CD14-positive monocyte (primary cell): ENCODE measurements around the gene MSL2. TPM values are rescaled to one million over a fixed set of nuclear protein-coding genes. Genes with fewer than 3 reads are reported as not detected.

Experiments
- DNase-seq, 3 donors: peaks; one replicate each; pipeline ENCODE4 v3.0.0-alpha.2; 2011 to 2022
- H2AFZ ChIP-seq: 2 replicates; pipeline ENCODE4 v1.6.0; 2012; ENCODE audit warnings: mild to moderate bottlenecking, low read depth, low read length, inconsistent platforms; ENCODE audit not compliant: insufficient read depth, poor library complexity, severe bottlenecking
- H3K27ac ChIP-seq, 2 donors: 1 replicate in 1 of 2; 2 replicates in 1 of 2; pipeline ENCODE4 v1.5.1; 2012 to 2013; ENCODE audit warnings: low read length in 2 of 2, control low read depth in 1 of 2, inconsistent platforms in 1 of 2, low read depth in 1 of 2, mild to moderate bottlenecking in 1 of 2
- H3K27me3 ChIP-seq, 2 donors: one replicate each; pipeline versions ENCODE4 v1.6.0 to v1.6.1; 2011 to 2013; ENCODE audit warnings: low read length in 2 of 2; ENCODE audit not compliant: control insufficient read depth in 2 of 2, insufficient read depth in 2 of 2
- H3K36me3 ChIP-seq, 2 donors: replicated peaks in 1 of 2; 1 replicate in 1 of 2; 2 replicates in 1 of 2; pipeline versions ENCODE4 v1.5.1 to v1.6.1; 2012 to 2013; ENCODE audit warnings: low read length in 2 of 2, control low read depth in 1 of 2, inconsistent platforms in 1 of 2, mild to moderate bottlenecking in 1 of 2; ENCODE audit not compliant: insufficient read depth in 2 of 2, control insufficient read depth in 1 of 2
- H3K4me1 ChIP-seq, 2 donors: 1 replicate in 1 of 2; 2 replicates in 1 of 2; pipeline versions ENCODE4 v1.5.1 to v1.6.1; 2012 to 2013; ENCODE audit warnings: low read length in 2 of 2, control low read depth in 1 of 2, inconsistent platforms in 1 of 2, mild to moderate bottlenecking in 1 of 2, moderate library complexity in 1 of 2; ENCODE audit not compliant: insufficient read depth in 2 of 2, control insufficient read depth in 1 of 2
- H3K4me2 ChIP-seq: replicated peaks from 2 replicates; pipeline ENCODE3; 2012; ENCODE audit warnings: low read length, moderate library complexity, mild to moderate bottlenecking; ENCODE audit not compliant: poor library complexity, severe bottlenecking; ENCODE audit errors: extremely low read depth
- H3K4me3 ChIP-seq, 3 experiments: fragments of 200-600 bp in 1 of 3; sonication (generic) in 1 of 3; replicated peaks in 1 of 3; 1 replicate in 2 of 3; 2 replicates in 1 of 3; pipeline ENCODE4 v1.5.1; 2011 to 2013; ENCODE audit warnings: low read length in 3 of 3, mild to moderate bottlenecking in 3 of 3, control low read depth in 2 of 3, low read depth in 2 of 3, inconsistent platforms in 1 of 3, moderate library complexity in 1 of 3
- H3K79me2 ChIP-seq: 2 replicates; pipeline ENCODE4 v1.6.0; 2012; ENCODE audit warnings: mild to moderate bottlenecking, control low read depth, inconsistent platforms, low read length, moderate library complexity; ENCODE audit not compliant: insufficient read depth
- H3K9ac ChIP-seq: 2 replicates; pipeline ENCODE4 v1.6.0; 2017; ENCODE audit warnings: low read length, mild to moderate bottlenecking; ENCODE audit not compliant: insufficient read depth, poor library complexity, severe bottlenecking
- H3K9me3 ChIP-seq, 2 donors: replicated peaks in 1 of 2; 1 replicate in 1 of 2; 2 replicates in 1 of 2; pipeline versions ENCODE4 v1.5.1 to v1.6.1; 2012 to 2013; ENCODE audit warnings: low read length in 2 of 2, control low read depth in 1 of 2; ENCODE audit not compliant: control insufficient read depth in 1 of 2, insufficient read depth in 1 of 2
- H4K20me1 ChIP-seq: 2 replicates; pipeline ENCODE4 v1.6.0; 2012; ENCODE audit warnings: mild to moderate bottlenecking, low read length, control low read depth, moderate library complexity; ENCODE audit not compliant: insufficient read depth
- H3K27ac Mint-ChIP-seq, 7 donors: one replicate each; pipeline ENCODE4 v1.8.0; 2020; ENCODE audit warnings: mild to moderate bottlenecking in 7 of 7, mixed read lengths in 7 of 7, moderate library complexity in 6 of 7, inconsistent platforms in 2 of 7
- H3K27me3 Mint-ChIP-seq, 3 donors: one replicate each; pipeline ENCODE4 v1.8.0; 2021 to 2022; ENCODE audit warnings: low read depth in 3 of 3, mild to moderate bottlenecking in 3 of 3, mixed read lengths in 3 of 3, moderate library complexity in 3 of 3, inconsistent platforms in 1 of 3
- H3K36me3 Mint-ChIP-seq, 2 donors: one replicate each; pipeline ENCODE4 v1.8.0; 2020; ENCODE audit warnings: mixed read lengths in 2 of 2, inconsistent platforms in 1 of 2, mild to moderate bottlenecking in 1 of 2
- H3K4me1 Mint-ChIP-seq: one replicate; pipeline ENCODE4 v1.8.0; 2020; ENCODE audit warnings: mild to moderate bottlenecking, mixed read lengths
- H3K4me3 Mint-ChIP-seq, 2 donors: one replicate each; pipeline ENCODE4 v1.8.0; 2020; ENCODE audit warnings: mild to moderate bottlenecking in 2 of 2, mixed read lengths in 2 of 2, moderate library complexity in 1 of 2
- H3K9me3 Mint-ChIP-seq, 7 donors: one replicate each; pipeline ENCODE4 v1.8.0; 2020 to 2022; ENCODE audit warnings: mixed read lengths in 7 of 7, mild to moderate bottlenecking in 6 of 7, moderate library complexity in 6 of 7, inconsistent platforms in 2 of 7
- WGBS: methylation state at CpG from one replicate; pipeline ENCODE4 v1.1.5; 2013; ENCODE audit warnings: missing lambda C conversion rate; ENCODE audit not compliant: insufficient coverage; 5-methylcytosine and 5-hydroxymethylcytosine counted together
- intact Hi-C, 2 donors: fragments of 100-400 bp; cut with micrococcal nuclease; formaldehyde crosslinking; loops; one replicate each; pipeline versions ENCODE4 v1.15.0 to v1.15.1; 2023
- polyA minus RNA-seq: library from RNA; depleted of rRNA, polyadenylated mRNA; stranded (reverse); fragments of >200 nt; gene quantifications from 2 replicates; pipeline ENCODE4 v1.2.3, GENCODE V29; 2012
- polyA plus RNA-seq, 3 donors: library from polyadenylated mRNA; depleted of rRNA in 1 of 3; unstranded in 2 of 3; stranded (reverse) in 1 of 3; fragments of 300-500 nt in 2 of 3; fragments of >200 nt in 1 of 3; fragmentation: Illumina TruSeq in 2 of 3; gene quantifications; 1 replicate in 2 of 3; 2 replicates in 1 of 3; pipeline ENCODE4 v1.2.3, GENCODE V29; 2012 to 2021
- total RNA-seq, 12 experiments: library from RNA in 1 of 12; stranded (reverse) in 1 of 12; fragments of 120-200 nt in 1 of 12; gene quantifications; one replicate each; pipeline ENCODE4 v1.2.4 and lab custom pipeline; 2013 to 2026; ENCODE audit warnings: mixed read lengths in 6 of 12, inconsistent platforms in 1 of 12
- TF ChIP-seq, protein P1 (sequence below): fragments of 200-600 bp; IDR thresholded peaks from one replicate; pipeline ENCODE4 v1.8.0; 2022; ENCODE audit warnings: antibody characterized with exemption, mild to moderate bottlenecking

The MSL2 gene, protein sequence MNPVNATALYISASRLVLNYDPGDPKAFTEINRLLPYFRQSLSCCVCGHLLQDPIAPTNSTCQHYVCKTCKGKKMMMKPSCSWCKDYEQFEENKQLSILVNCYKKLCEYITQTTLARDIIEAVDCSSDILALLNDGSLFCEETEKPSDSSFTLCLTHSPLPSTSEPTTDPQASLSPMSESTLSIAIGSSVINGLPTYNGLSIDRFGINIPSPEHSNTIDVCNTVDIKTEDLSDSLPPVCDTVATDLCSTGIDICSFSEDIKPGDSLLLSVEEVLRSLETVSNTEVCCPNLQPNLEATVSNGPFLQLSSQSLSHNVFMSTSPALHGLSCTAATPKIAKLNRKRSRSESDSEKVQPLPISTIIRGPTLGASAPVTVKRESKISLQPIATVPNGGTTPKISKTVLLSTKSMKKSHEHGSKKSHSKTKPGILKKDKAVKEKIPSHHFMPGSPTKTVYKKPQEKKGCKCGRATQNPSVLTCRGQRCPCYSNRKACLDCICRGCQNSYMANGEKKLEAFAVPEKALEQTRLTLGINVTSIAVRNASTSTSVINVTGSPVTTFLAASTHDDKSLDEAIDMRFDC
- total RNA-seq (2013), result 22.5 TPM
- polyA plus RNA-seq (10 to 100 TPM; 13.3 to 25.5 (median 15.9) TPM), polyA minus RNA-seq (18.6 and 24.5 TPM in 2 replicates), total RNA-seq (lab: John Stamatoyannopoulos, UW) (70.6 to 171 (median 94.4) reads per million in 11 experiments)

DNA sequence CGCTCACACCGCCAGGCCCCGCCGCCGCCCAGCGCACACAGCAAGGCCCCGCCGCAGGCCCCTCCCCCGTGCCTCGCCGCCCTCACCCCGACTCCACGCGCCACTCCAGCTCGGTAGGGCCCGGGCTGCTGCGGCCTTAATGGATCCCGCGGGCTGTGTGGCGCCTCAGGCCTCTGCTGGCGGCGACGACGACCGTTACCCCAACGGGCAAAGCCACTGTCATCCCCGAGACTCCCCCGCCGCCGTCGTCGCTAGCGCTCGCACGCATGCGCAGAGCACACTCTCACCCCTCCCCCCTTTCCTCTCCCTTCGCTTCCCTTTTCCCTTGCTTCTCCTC, at the start of gene MSL2:
TSS of gene MSL2 (minus strand) at position 272 of the 337 bp plus-strand sequence. CDS start 1,222 bp downstream, outside the sequence.
- Histone ChIP-seq H3K4me1 (peaks cover 35 to 48% of the 10 kb centered on the region in 2 donors), H3K79me2 (peaks cover 60% of the 10 kb centered on the region), H3K36me3 (no peaks in the 10 kb centered on the region), H3K4me2 (peak within 1 kb of the TSS; percentile 85), H3K27me3 (no peaks in the 10 kb centered on the region), H4K20me1 (peaks cover 46% of the 10 kb centered on the region), H3K27ac (peak within 1 kb of the TSS; percentile 91 to 94), H2AFZ (peak within 1 kb of the TSS; percentile 94), H3K4me3 (peak within 1 kb of the TSS; percentile 92 to 99 (median 94)), H3K9ac (peak within 1 kb of the TSS; percentile 96), H3K9me3 (no peaks in the 10 kb centered on the region)
- peaks cover 0 to 2% (median 2%) of the 10 kb centered on the region in 3 donors for H3K27me3 Mint-ChIP-seq
- H3K4me3 Mint-ChIP-seq, result peak within 1 kb of the TSS; percentile 94 to 99
- H3K36me3 Mint-ChIP-seq, result peaks cover 2 to 4% of the 10 kb centered on the region in 2 donors
- no peak for DNase-seq
- TF ChIP-seq, protein P1, sequence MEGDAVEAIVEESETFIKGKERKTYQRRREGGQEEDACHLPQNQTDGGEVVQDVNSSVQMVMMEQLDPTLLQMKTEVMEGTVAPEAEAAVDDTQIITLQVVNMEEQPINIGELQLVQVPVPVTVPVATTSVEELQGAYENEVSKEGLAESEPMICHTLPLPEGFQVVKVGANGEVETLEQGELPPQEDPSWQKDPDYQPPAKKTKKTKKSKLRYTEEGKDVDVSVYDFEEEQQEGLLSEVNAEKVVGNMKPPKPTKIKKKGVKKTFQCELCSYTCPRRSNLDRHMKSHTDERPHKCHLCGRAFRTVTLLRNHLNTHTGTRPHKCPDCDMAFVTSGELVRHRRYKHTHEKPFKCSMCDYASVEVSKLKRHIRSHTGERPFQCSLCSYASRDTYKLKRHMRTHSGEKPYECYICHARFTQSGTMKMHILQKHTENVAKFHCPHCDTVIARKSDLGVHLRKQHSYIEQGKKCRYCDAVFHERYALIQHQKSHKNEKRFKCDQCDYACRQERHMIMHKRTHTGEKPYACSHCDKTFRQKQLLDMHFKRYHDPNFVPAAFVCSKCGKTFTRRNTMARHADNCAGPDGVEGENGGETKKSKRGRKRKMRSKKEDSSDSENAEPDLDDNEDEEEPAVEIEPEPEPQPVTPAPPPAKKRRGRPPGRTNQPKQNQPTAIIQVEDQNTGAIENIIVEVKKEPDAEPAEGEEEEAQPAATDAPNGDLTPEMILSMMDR, result no peak
- under 1% methylated on average over 37 of the region's 37 CpGs for WGBS
- intact Hi-C loops, result loop anchor here (5.0 to 10.0 kb wide), 3 partner anchors 51 to 669 kb away; partner anchors contain the start of gene NCK1 (in 1 of the 2)
- H3K27ac Mint-ChIP-seq, result peak within 1 kb of the TSS; percentile 94 to 98 (median 97)
- peaks cover 43% of the 10 kb centered on the region for H3K4me1 Mint-ChIP-seq
- H3K9me3 Mint-ChIP-seq, result peaks cover 0 to 5% (median 3%) of the 10 kb centered on the region in 7 donors

DNA sequence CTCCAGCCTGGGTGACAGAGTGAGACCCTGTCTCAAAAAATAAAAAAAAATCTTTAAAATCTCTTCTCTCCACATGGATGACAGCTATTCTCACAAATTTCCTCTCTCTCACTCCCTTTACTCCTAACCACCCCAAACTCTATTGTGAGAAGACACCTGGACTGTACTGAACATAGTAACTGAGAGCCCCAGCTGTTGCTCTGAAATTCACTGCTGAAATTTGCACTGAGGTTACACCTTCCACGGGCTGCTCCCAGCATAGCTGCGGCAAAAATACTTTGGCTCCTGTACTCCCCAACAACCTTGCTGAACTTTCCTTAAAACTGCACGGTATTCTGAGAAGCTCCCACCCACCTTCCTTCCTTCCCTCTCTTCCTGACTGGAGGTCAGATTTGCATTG, 49.6 kb upstream of the MSL2 start:
- Histone ChIP-seq H3K4me1 (peaks cover 7 to 9% of the 10 kb centered on the region in 2 donors), H3K9ac (no peak overlapping the region), H3K27ac (no peak overlapping the region), H3K4me2 (no peak overlapping the region), H2AFZ (no peak overlapping the region), H3K27me3 (no peaks in the 10 kb centered on the region), H3K36me3 (no peaks in the 10 kb centered on the region), H3K9me3 (no peaks in the 10 kb centered on the region), H3K79me2 (no peaks in the 10 kb centered on the region), H4K20me1 (no peaks in the 10 kb centered on the region), H3K4me3 (no peak overlapping the region)
- no peaks in the 10 kb centered on the region for H3K36me3 Mint-ChIP-seq
- peaks cover 1 to 2% (median 1%) of the 10 kb centered on the region in 3 donors for H3K27me3 Mint-ChIP-seq
- WGBS, result 49% methylated on average over 3 of the region's 3 CpGs
- TF ChIP-seq, protein P1, result no peak
- intact Hi-C loops, result loop anchor here (5.0 kb wide), 2 partner anchors 48 to 168 kb away; partner anchors contain the start of gene MSL2 (in 1 of the 2)
- no peak for DNase-seq
- H3K27ac Mint-ChIP-seq, result no peak overlapping the region
- H3K4me3 Mint-ChIP-seq, result no peak overlapping the region
- H3K4me1 Mint-ChIP-seq, result peaks cover 9% of the 10 kb centered on the region
- peaks cover 0 to 4% (median 0%) of the 10 kb centered on the region in 7 donors for H3K9me3 Mint-ChIP-seq
